Epidermal melanocyte (primary cell): Measurements from ENCODE around the gene SLC1A2.
"Not testable (repeated sequence)": the region's sequence is repeated elsewhere in the genome, so short reads cannot be mapped to it uniquely, and the experiment has no call there.

Source experiments
- DNase-seq: peaks from one replicate; pipeline ENCODE4 v3.0.0; 2011; ENCODE audit warnings: low spot score; ENCODE audit not compliant: insufficient read length

Gene SLC1A2

GRCh38 chr11:35231076-35231860, 188.1 kb downstream of the SLC1A2 start:
- DNase-seq = no peak

GRCh38 chr11:35230388-35230787, 189.0 kb downstream of the SLC1A2 start:
- no peak for DNase-seq

GRCh38 chr11:35228328-35228725, 191.0 kb downstream of the SLC1A2 start:
- no peak for DNase-seq

- no peak for DNase-seq
Measured at GRCh38 chr11:35227576-35228327, 191.6 kb downstream of the SLC1A2 start.

- not testable (repeated sequence) for DNase-seq
Measured at GRCh38 chr11:35226756-35227155, 192.6 kb downstream of the SLC1A2 start.

- DNase-seq = no peak
Measured at GRCh38 chr11:35225946-35226520, 193.3 kb downstream of the SLC1A2 start.

GRCh38 chr11:35223991-35224390, 195.4 kb downstream of the SLC1A2 start:
- no peak for DNase-seq

GRCh38 chr11:35223371-35223796, 196.0 kb downstream of the SLC1A2 start:
- DNase-seq = no peak

- DNase-seq = no peak
Measured at GRCh38 chr11:35218956-35219355, 200.4 kb downstream of the SLC1A2 start.

- DNase-seq = no peak
Measured at GRCh38 chr11:35216962-35217678, 202.2 kb downstream of the SLC1A2 start.

GRCh38 chr11:35215945-35216344, 203.4 kb downstream of the SLC1A2 start:
- no peak for DNase-seq

- no peak for DNase-seq
Measured at GRCh38 chr11:35214792-35215193, 204.6 kb downstream of the SLC1A2 start.

GRCh38 chr11:35214226-35214770, 205.1 kb downstream of the SLC1A2 start:
- no peak for DNase-seq

GRCh38 chr11:35211952-35212351, 207.4 kb downstream of the SLC1A2 start:
- DNase-seq = no peak

- DNase-seq = no peak
Measured at GRCh38 chr11:35210876-35211546, 208.3 kb downstream of the SLC1A2 start.

- DNase-seq = no peak
Measured at GRCh38 chr11:35208795-35209194, 210.6 kb downstream of the SLC1A2 start.

GRCh38 chr11:35207471-35208403, 211.6 kb downstream of the SLC1A2 start:
- DNase-seq = no peak

GRCh38 chr11:35206616-35207015, 212.7 kb downstream of the SLC1A2 start:
- no peak for DNase-seq

- DNase-seq = no peak
Measured at GRCh38 chr11:35204614-35205013, 214.7 kb downstream of the SLC1A2 start.
